ENCODE measurements around the gene MACROD2.

DNA sequence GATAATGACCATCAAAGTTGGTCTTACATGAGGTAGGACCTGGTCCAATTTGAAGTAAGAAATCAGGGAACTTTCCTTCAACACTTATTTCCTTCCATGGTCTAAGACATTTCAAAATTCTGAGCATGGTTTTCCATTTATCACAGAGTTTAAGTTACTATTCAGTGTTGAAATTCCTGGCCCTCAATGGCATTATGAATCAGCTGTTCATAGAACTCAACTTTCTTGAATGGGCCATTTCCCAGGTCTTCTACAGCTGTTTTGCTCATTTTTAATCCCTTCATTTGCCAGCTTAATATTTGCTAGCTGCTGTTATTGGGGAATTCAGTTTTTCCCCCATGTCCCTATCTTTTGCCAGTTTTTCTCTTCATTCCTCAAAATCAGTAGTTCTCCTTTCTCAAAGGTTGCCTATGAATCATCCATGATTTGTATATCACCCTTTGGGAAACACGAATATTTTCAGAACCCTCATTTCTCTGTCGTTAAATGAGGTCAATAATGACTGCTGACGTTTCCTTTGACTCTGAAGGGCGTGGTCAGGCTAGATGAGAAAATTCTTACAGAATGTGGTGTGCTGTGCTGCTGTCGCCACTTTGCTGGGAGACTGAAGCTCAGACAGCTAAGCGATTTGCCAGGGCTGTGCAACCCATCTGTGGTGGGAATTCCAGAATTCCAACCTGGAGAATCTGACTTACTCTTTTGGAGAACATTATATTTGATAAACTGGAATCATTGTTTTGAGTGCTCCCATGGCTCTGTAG lies 558.6 kb downstream of the MACROD2 start:
- TF ChIP-seq, protein P1, sequence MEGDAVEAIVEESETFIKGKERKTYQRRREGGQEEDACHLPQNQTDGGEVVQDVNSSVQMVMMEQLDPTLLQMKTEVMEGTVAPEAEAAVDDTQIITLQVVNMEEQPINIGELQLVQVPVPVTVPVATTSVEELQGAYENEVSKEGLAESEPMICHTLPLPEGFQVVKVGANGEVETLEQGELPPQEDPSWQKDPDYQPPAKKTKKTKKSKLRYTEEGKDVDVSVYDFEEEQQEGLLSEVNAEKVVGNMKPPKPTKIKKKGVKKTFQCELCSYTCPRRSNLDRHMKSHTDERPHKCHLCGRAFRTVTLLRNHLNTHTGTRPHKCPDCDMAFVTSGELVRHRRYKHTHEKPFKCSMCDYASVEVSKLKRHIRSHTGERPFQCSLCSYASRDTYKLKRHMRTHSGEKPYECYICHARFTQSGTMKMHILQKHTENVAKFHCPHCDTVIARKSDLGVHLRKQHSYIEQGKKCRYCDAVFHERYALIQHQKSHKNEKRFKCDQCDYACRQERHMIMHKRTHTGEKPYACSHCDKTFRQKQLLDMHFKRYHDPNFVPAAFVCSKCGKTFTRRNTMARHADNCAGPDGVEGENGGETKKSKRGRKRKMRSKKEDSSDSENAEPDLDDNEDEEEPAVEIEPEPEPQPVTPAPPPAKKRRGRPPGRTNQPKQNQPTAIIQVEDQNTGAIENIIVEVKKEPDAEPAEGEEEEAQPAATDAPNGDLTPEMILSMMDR (IDR thresholded peaks at IDR 0.05) = no peak
- TF ChIP-seq POLR2A (IDR thresholded peaks at IDR 0.05) (no peak), POLR2AphosphoS5 (IDR thresholded peaks at IDR 0.05) (no peak)
